IMR-90 (cell line): ENCODE data around the gene DNMT1.

ENCODE experiments used
- MAFK ChIP-seq: IDR thresholded peaks from 2 replicates; pipeline ENCODE4 v1.6.1; 2012; ENCODE audit warnings: low read depth, low read length, improper control_type of control experiment
- MAZ ChIP-seq: IDR thresholded peaks from 2 replicates; pipeline ENCODE4 v1.6.1; 2012; ENCODE audit warnings: low read depth, mild to moderate bottlenecking, low read length, improper control_type of control experiment, moderate library complexity, borderline replicate concordance
- POLR2A ChIP-seq: IDR thresholded peaks from 2 replicates; pipeline ENCODE4 v1.6.1; 2012; ENCODE audit warnings: mild to moderate bottlenecking, low read depth, low read length
- SMC3 ChIP-seq: fragments of 150-350 bp; IDR thresholded peaks from 2 replicates; pipeline ENCODE4 v1.6.1; 2016; ENCODE audit warnings: low read depth, mild to moderate bottlenecking, antibody characterized with exemption, low read length, moderate library complexity
- TF ChIP-seq, protein P1 (sequence below): conservative IDR thresholded peaks from 2 replicates; pipeline ENCODE4 v1.5.1; 2012; ENCODE audit warnings: mild to moderate bottlenecking, low read depth, low read length, improper control_type of control experiment

DNA sequence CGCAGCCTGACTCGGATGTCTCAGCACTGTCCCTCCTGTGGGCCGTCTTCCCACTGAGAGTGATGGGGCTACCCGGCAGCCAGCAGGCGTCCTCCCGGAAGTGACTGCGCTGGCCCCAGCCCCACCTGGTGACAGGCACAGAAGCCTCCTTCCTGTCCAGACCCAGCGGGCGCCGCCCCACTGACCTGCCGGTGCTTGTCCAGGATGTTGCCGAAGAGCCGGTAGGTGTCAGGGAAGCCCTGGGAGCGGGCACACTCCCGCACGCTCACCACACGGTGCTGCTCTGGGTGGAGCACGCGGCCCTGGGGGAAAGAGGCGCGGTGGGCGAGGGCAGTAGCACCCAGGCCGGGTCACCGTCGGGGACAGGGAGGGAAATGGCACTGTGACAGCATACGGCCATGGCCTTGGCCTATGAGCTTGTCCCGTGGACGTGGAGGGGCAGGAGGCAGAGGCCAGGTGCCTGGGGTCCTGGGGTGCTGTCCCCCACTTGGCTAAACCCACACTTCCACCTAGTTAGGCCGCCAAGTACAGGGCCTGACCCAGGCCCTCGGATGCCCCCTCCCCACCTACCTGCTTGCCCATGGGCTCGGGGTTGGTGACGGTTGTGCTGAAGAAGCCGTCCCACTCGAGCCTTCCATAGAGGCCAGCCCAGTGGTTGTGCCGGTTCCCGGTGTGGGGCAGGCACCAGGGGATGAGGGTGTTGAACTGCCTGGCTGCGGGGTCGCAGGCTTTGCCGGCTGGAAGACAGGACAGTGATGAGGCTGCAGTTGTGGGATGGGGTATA lies 59.0 kb downstream of the DNMT1 start:
- TF ChIP-seq, protein P1, sequence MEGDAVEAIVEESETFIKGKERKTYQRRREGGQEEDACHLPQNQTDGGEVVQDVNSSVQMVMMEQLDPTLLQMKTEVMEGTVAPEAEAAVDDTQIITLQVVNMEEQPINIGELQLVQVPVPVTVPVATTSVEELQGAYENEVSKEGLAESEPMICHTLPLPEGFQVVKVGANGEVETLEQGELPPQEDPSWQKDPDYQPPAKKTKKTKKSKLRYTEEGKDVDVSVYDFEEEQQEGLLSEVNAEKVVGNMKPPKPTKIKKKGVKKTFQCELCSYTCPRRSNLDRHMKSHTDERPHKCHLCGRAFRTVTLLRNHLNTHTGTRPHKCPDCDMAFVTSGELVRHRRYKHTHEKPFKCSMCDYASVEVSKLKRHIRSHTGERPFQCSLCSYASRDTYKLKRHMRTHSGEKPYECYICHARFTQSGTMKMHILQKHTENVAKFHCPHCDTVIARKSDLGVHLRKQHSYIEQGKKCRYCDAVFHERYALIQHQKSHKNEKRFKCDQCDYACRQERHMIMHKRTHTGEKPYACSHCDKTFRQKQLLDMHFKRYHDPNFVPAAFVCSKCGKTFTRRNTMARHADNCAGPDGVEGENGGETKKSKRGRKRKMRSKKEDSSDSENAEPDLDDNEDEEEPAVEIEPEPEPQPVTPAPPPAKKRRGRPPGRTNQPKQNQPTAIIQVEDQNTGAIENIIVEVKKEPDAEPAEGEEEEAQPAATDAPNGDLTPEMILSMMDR, result no peak
- TF ChIP-seq SMC3, result no peak
- no peak for TF ChIP-seq MAFK
- no peak for TF ChIP-seq POLR2A
- no peak for TF ChIP-seq MAZ
